Measurements from ENCODE around the gene EMID1.

DNA sequence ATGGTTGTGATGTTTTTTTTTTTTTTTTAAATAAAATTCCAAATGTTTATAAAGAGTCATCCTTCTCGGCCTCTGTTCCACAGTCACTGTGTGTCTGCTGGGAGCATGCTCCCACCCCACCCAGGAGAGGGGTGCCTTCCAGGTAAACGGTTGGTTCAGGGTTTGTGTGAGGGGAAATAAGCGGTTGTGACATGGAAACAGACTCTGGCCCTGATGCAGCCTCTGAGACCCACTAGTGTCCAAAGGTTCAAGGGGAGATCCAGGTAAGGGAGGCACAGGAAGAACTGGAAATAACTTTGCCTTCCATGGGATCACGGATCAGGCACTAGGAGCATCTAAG lies 94.7 kb downstream of the EMID1 start:
- no peak for TF ChIP-seq POLR2A (IDR thresholded peaks at IDR 0.05)
- no peak for TF ChIP-seq CTCF (IDR thresholded peaks at IDR 0.05)
- no peak for TF ChIP-seq POLR2AphosphoS5 (IDR thresholded peaks at IDR 0.05)
